Hepatocyte (in vitro differentiated cells): ENCODE measurements around the gene CCDC159.

ENCODE experiments used
- CTCF ChIP-seq: fragments of 200-600 bp; sonication (generic); IDR thresholded peaks from 2 replicates; pipeline ENCODE4 v1.5.1; 2016; ENCODE audit warnings: antibody characterized with exemption, mild to moderate bottlenecking; ENCODE audit not compliant: poor library complexity
- EZH2phosphoT487 ChIP-seq: fragments of 200-600 bp; sonication (generic); IDR thresholded peaks from one replicate; pipeline ENCODE4 v1.6.1; 2018; ENCODE audit warnings: antibody characterized with exemption, mild to moderate bottlenecking, low read depth, moderate library complexity; ENCODE audit not compliant: unreplicated experiment, severe bottlenecking

- no peak for TF ChIP-seq CTCF
- no peak for TF ChIP-seq EZH2phosphoT487
Measured at GRCh38 chr19:11300811-11301120, 45.6 kb upstream of the CCDC159 start.
